HG03457 (cell line): ENCODE measurements around the gene NHSL2.

Source experiments
- ATAC-seq: cut with Tn5 transposase; IDR thresholded peaks from one replicate; pipeline ENCODE4 v1.9.1; 2021; ENCODE audit warnings: moderate number of reproducible peaks; ENCODE audit not compliant: unreplicated experiment

Gene NHSL2

DNA sequence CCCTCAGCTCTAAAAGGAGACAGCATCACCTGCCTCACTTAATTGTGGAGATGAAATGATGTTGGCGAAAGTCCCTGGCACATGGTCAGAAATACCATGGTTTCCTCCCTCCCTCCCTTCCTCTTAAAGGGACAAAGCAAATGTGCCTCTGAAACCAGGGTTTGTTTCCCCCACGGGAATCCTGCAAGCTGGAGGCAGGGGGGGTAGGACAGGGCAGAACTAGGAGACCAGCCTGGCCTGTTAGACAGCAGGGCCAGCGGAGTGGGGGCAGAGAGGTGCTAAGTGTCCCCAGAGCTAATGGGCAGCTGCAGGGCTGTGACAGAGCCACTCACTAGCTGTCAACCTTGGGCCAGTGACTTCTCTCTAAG, 215.4 kb downstream of the NHSL2 start:
- ATAC-seq: no peak

DNA sequence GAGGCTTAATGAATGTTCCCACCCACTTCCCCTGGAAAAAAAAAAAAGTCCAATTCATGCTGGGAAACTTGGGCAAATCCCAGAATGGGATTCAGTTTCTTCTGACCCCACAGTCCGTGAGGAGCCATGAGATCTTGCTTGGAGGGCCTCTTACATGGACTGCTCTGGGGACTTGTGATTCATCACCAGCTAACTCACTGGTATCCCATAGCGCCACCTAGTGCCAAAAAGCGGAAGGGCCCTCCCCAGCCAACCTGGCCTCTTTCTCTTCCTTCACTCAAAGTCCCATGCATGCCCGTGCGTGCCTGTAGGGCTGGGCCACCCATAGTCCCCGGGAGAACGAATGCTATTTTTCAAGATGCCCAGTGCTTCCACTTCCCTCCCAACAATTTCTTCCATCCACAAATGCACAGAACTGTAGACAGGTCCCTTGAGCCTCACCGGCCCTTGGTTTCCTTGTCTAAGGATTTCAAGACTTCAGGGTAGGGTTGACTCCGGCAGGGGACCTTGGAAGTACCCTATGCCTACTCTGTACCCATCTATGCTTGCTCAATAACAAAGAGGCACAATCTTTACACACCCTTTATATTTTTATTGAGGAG, 216.0 kb downstream of the NHSL2 start:
- no peak for ATAC-seq

DNA sequence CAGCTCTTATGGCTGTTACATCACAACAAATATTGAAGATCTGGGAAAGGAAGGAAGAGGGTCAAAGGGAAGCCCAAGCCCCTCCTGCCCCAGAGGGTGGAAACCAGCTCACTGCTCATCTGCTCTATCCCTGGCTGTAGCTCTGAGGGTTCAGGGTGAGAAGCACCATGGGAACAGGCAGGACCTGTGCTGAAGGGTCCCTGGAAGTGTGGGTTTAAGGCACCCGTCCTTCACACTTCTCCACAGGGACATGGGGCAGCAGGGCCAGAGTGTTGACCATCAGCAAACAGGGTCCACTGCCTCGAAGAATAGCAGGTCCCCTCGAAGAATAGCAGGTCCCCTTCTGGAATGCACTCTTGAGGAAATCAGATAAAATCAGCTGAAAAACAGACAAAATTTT, 216.7 kb downstream of the NHSL2 start:
- ATAC-seq: no peak

DNA sequence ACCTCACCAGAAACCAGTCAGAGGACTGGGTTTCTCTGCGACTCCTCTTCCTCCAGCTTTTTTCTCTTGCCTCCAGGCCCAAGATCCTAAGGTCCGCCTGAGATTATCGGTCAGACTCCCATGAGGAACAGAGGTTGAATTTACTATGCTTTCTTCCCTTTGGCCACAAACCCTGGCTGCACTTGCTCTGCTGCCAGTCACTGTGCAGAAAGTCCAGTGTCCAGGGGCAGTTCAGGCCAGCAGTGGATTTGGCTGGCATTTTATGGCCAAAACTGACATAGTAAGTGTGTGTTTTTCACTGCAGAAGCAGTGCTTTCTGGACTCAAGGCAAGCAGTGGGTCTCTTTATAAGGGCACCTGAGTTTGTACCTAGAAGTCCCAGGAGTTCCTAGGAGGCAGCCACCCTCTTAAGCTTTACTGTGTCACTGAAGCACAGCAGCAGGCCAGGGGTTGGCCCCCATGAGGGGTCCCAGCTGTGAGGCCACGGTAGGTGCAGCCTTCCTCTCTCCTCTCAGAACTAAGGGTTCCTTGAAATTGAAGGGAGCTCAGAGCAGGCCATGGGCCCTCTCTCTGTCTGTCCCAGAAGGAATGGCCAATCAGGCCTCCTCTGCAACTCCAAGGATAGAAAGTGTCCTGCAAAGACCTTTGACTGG, 217.7 kb downstream of the NHSL2 start:
- no peak for ATAC-seq

DNA sequence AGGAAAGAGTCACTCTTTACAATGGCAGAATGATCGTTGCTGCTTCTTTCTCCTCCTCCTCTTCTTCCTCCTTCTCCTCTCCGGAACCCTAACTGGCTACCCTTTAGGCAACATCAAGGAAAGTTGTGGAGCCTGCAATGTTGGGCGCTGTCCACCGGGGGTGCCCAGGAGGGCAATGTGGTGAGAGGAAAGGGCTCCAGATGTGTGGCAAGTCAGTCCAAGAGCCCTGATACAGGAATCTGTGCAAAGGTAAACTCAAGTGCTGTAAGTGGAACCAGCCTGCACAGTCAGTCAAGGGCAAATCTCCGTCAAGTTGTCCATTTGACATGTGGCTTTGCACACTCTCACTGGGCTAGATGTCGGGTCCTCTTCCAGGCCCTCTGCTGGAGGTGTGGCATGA, 218.2 kb downstream of the NHSL2 start:
- ATAC-seq: no peak

DNA sequence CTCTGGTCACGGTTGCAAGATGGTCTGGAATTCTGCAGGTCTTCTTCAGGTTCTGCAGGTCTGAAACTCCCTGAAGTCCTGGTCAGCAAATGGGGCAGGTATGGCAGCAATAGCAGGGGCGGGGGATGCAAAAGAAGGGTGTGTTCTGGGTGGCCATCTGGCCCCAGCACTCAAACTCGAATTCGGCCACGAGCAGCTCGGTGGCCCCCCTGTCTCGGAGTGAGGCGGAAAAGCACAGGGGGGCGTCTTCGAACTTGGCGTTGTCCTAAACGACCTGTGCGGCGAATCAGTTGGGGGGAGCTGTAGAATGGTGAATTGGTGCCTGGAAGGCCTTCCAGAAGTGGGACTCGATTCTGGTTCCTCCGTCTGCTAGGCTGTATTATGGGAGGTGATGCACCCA, 219.0 kb downstream of the NHSL2 start:
- ATAC-seq: no peak

DNA sequence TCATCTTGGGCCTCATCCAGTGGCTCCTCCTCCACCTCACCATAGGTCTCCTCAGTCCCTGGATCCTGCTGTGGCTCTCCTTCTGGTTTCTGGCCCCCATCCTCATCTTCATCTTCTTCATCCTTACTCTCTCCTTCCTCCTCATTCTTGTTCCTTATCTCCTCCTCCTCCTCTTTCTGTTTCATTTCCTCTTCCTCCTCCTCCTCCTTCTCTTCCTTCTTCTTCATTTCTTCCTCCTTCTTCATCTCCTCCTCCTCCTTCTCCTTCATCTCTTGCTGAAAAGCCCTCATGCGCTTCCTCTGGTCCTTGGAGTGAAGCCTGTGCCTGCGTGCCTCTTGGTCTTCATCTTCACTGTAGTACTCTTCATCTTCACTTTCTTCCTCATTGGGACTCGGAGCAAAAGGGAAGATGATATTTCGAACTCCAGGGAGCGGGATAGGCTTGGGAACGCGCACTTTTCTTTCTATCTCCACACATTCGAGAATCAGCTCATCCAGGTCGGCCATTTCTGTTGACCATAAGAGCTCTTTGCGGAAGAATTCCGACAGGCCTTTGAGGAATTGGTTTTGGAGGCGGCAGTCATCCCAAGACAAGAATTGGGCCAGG, 219.6 kb downstream of the NHSL2 start:
- ATAC-seq: no peak

DNA sequence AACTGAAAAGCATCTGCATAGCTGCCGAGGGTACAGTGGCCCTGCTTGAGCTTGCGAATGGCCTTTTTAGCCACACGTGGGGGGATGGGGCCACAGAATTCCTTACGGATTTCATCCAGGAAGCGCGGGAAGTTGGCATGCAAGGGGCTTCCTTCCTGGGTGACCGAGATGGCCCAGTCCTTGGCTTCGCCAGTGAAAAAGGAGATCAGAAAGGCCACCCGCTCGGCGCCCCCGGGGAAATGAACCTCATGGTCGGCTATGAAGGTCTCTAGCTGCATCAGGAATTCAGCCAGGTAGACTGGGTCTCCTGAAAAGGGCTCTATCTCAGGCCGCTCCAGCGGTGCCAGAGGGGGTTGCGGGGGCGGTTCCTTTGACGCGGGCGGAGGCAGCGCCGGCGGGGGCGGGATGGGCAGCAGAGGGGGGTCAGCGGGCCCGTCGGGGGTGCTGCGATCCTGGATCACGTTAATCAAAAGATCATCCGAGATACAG, 220.2 kb downstream of the NHSL2 start:
- ATAC-seq: no peak

DNA sequence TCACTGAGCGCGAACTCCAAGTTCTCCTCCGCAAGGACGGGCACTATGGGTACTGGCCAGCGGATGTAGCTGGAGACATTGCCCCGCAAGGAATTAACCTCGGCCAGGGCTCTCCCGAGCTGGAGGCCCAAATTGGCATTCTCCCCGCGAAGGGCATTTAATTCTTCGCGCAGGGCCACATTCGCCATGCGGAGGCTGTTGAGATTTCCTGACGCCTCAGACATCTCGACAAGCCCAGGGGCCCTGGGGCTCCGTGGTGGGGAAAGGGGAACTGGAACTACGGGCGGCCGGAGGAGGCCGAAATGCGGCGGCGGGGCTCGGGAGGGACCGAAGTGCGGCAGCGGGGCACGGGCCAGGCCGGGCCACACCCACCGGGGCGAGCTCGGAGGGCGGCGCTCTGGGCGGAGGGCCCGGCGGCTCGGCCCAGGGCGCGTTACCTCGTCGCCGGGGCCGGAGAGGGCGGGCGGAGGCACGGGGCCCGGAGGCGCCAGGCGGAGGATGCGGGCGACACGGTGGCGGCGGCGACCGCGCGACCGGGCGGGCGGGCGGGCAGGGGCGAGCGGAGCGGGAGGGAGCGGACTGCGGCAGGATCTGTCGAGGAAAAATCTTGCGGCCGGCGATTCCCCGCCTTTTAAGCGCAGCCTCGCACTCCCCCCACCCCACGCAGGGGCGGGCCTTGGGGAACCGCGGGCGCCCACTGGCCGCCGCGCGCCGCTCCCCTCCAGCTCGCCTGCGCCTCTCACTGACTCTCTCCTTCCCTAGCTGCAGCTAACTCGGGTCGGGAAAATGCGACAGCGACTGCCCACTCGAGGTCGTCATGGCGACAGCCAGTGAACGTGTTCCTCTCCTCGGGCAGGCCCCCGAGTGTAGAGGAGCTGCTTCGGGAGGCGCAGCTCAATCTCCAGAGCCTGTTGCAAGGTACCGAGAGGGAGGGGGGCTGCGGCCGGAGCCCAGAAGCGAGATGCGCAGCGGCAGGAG, 221.0 kb downstream of the NHSL2 start, which contains the start of gene RTL5:
Gene RTL5 (minus strand): TSS at position 599 of the 978 bp plus-strand sequence.
- ATAC-seq: no peak

DNA sequence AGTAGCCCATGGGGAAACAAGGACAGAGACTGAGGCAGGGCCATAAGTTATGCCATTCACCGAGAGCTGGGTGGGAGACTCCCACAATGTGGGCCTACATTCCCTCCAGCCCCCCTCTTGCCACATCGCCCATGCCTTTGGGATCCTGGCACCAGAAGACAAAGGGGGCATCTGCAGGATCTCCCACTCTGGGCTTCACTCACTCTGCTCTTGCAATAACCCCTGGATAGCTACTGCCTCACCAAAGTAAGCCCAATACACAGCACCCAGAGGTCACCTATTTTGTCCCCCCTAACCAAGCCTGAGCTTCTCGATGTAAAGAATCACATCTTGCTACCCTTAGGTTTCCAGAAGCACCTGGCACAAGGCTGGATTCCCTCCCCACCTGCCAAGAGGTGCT, 221.8 kb downstream of the NHSL2 start:
- no peak for ATAC-seq

DNA sequence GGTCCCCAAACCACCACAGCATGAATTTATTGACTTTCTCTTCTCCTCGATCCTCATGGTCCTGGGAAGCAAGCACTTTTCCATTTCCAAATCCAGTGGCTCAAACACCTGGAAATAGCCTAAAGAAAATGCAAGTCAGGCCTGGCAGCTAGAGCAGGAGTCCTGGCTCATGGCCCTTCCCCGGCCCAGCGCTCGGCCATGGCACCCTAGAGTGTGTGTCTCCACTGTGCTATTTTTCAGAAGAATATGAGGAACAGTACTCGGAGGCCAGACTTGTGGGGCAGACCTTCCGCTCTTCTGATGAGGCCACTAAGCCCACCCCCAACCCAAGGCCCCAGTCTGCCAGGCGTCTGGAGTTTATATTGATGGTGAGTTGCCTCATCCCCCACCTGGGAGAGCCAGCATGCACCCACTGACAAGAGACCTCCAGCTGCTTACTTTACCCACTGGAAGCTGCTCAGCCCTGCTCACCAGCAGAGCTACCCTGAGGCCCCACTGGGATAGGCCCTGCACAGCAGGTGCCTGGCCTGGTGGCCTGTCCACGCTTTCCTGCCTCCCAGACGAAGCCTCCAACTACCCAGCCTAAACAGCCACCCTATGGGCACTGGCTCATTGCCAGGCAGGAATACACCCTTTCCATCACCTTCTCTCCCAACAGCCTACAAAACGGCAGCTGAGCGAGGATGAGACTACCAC, 223.4 kb downstream of the NHSL2 start:
- ATAC-seq: no peak

DNA sequence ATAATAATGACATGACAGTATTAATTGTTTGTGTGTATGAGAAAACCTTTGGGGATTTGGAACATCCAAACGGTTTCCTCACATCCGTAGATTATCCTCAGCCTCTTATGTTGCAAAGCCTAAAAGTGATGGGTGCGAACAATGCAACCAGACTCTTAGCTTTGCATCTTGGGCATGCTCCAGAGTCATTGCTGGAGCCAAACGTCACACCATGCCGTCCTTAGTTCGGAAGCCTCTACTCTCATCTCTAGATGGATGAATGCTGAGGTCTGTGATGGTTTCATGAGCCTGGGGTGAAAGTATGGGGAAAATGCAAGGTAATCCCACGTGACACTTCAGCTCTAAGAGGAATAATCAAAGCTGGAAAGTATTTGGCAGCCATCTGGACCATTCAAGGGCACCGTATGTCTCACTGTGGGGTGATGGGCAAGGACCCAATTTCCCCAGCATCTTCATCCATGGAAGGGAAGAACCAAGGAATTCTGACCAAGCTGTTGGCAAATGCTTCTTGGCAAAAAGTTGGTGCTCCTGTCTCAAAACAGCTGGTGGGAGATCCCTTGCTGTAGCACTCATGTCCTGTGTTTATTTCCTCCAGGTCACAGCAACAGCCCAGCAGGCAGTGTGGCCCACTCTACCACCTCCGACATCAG, 227.3 kb downstream of the NHSL2 start:
- ATAC-seq: no peak

DNA sequence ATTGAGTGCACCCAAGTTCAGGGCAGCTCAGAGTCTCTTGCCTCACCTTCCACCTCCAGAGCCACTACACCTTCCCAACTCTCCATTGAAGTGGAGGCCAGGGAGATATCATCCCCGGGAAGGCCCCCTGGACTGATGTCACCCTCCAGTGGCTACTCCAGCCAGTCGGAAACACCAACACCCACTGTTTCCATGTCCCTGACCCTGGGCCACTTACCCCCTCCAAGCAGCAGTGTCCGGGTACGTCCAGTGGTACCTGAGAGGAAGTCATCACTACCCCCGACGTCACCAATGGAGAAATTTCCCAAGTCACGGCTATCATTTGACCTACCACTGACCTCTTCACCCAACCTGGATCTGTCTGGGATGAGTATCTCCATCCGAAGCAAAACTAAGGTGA, 228.9 kb downstream of the NHSL2 start:
- ATAC-seq: no peak

DNA sequence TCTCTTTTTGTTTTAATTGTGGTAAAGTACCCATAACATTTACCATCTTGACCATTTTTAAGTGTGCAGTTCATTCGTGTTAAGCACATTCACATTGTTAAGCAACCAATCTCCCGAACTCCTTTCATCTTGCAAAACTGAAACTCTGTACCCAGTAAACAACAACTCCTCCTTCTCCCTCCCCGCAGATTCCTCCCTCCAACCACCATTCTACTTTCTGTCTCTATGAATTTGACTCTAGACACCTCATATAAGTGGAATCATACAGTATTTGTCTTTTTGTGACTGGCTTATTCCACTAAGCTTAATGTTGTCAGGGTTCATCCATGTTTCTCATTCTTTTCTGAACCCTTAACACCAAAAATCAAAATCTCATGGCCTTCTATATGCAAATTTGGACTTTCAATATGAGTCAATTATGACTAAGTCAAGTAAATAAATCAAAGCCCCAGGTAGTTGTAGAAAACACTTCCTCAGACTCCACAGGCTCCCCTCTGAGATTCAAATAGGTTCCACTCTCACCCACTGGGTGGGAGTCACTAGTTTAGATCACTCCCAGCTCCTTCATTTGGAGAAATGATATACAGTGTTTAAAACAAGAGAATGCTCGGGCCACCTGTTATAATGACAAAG, 230.8 kb downstream of the NHSL2 start:
- no peak for ATAC-seq

DNA sequence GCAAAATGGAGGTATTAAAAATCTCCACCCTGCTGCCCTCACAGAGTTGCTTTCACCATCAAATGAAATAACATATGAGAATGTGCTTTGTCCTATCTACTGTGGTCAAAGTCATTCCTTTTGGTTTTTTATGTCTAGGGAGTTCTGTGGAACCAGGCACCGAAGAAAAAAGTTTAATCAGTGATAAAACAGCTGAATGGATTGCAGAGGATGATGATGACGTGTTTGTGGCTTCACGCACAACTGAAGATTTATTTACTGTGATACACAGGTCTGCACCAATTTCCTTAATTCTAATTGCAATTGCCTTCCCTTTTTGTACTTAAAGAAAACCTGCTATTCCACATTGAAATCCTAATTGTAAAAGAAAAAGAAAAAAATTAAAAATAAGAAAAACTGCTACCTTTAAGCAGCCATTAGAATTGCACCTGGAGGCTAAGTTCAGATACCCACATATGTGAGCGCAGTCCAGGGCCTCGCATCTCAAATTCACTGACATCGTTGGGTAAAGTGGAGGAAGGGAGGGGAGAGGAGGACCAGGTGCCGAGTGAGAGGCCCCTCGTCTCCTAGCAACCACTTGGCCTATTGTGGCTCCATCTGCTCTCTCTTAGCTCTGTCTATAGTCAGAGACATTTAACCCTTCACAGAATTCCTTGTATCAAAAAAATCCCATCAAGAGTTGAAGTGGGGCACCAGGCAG, 231.6 kb downstream of the NHSL2 start:
- ATAC-seq: no peak

DNA sequence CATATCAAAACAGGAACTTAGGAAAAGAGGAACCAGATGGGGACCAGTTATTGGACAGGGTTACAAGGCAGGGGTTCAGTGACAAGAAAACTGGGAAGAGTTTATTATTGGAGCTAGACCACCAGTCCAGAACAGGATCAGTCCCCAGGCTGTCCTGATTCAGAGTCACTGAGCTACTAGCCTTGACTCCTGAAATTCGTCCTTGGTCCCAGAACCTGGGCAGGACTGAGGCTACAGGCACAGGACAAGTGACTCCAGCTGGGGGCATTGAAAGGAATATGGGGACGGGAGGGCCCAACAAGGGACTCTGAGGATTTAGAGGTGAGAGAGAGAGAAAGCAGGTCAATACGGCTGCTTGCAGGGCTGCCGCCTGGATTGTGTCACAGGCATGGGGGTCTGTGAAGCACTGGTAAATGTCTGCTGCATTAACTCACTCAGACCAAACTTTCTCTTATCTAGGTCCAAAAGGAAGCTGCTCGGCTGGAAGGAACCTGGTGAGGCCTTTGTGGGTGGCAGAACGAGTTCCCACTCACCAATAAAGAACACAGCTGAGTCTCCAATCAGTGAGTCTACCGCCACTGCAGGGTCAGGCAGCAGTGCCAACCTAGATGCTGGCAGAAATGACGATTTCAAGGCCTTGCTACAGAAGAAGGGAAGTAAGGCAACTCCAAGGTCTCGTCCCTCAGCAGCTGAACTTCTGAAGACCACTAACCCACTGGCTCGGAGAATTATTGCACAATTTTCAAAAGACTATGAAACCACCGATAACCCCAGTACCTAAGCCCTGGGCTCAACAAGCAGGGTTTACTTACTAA, 232.4 kb downstream of the NHSL2 start:
- ATAC-seq: no peak

DNA sequence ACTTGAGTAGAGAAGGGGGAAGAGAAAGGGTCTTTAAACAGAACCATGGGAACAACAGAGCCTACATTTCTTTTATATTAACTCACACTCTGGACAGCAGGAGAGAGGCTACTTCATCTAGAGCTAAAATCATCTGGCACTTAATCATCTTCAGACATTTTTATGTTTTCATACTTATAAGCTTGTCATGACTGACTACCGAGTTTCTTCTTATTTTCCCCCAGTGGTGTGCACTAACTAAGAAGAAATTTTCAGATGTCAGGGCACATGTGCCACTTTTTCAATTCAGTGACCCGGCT, 232.9 kb downstream of the NHSL2 start:
- no peak for ATAC-seq

DNA sequence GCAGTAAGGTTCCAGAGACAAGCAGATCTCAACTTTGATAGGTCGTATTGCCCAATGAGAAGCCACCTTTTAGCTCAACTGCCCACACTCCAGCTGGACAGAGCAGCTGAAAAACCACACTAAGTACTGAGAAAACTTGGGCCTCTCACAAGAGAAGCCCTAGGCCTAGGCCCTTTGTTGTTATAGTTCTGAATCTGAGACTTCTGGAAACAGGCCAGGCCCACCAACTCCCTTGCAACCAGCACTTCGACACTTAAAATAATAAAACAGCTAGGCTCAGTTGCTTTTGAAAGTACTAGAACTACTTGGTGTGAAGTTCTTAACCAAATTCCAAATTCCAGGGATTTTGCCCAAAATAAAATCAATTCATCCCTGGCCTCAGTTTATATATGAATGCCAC, 234.5 kb downstream of the NHSL2 start:
- ATAC-seq: no peak
